WTC11 (cell line): ENCODE data around the gene MYH9.

Source experiments
- ATF1 ChIP-seq: sonication (generic); formaldehyde crosslinking; IDR thresholded peaks from 2 replicates; pipeline ENCODE4 v1.8.1; 2023; ENCODE audit warnings: mild to moderate bottlenecking, moderate library complexity, missing genetic modification reagents
- TEAD4 ChIP-seq: sonication (generic); formaldehyde crosslinking; IDR thresholded peaks from 2 replicates; pipeline ENCODE4 v1.8.0; 2022; ENCODE audit warnings: mild to moderate bottlenecking, missing genetic modification reagents
- USF2 ChIP-seq: sonication (generic); formaldehyde crosslinking; IDR thresholded peaks from 2 replicates; pipeline ENCODE4 v1.8.1; 2023; ENCODE audit warnings: mild to moderate bottlenecking, missing genetic modification reagents, moderate library complexity
- TF ChIP-seq, protein P1 (sequence below): fragments of 200-600 bp; IDR thresholded peaks from 2 replicates; pipeline ENCODE4 v1.8.0; 2022; ENCODE audit warnings: antibody characterized with exemption

DNA sequence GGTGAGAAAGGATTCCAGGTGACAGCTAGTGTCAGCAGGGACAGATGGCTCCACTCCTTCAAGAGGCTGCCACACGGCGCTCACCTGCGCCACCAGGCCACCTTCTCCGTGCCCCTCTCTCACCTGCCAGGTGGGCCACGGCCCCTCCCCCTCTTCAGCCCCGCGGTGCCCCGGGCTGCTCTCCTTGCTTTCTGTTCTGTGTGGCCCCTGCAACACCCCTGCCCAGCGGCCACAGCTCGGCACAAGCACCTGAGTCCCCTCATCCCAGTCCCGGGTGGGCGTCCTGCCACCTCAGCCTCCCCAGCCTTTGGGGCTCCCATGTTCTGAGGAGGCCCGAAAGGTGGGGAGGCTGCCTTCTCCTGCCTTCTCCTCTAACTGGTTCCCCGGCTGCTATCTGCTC lies 88.5 kb downstream of the MYH9 start:
- TF ChIP-seq, protein P1, sequence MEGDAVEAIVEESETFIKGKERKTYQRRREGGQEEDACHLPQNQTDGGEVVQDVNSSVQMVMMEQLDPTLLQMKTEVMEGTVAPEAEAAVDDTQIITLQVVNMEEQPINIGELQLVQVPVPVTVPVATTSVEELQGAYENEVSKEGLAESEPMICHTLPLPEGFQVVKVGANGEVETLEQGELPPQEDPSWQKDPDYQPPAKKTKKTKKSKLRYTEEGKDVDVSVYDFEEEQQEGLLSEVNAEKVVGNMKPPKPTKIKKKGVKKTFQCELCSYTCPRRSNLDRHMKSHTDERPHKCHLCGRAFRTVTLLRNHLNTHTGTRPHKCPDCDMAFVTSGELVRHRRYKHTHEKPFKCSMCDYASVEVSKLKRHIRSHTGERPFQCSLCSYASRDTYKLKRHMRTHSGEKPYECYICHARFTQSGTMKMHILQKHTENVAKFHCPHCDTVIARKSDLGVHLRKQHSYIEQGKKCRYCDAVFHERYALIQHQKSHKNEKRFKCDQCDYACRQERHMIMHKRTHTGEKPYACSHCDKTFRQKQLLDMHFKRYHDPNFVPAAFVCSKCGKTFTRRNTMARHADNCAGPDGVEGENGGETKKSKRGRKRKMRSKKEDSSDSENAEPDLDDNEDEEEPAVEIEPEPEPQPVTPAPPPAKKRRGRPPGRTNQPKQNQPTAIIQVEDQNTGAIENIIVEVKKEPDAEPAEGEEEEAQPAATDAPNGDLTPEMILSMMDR, result no peak
- TF ChIP-seq USF2 (no peak), ATF1 (no peak), TEAD4 (CRISPR knock-in tag) (no peak)
